ENCODE results near the gene CD28. TPM values are rescaled to one million over a fixed set of nuclear protein-coding genes. Genes with fewer than 3 reads are reported as not detected.

Gene CD28
- total RNA-seq, 2 donors from 2014 or later: 0.55 to 1.6 TPM

GRCh38 chr2:203672856-203673255, 33.6 kb upstream of the CD28 start:
- Histone ChIP-seq H3K27me3 (no peaks in the 10 kb centered on the region), H3K36me3 (no peaks in the 10 kb centered on the region), H3K27ac (no peak overlapping the region), H3K4me3 (no peak overlapping the region), H3K4me1 (no peaks in the 10 kb centered on the region), H3K9me3 (no peaks in the 10 kb centered on the region)
- DNase-seq (ENCODE audit: low spot score): no peak
- TF ChIP-seq CTCF (IDR thresholded peaks at IDR 0.05): no peak

GRCh38 chr2:203673933-203674332, 32.5 kb upstream of the CD28 start:
- Histone ChIP-seq H3K36me3 (no peaks in the 10 kb centered on the region), H3K27me3 (no peaks in the 10 kb centered on the region), H3K27ac (peak overlapping the region in 1 of 2 donors; percentile 24), H3K9me3 (no peaks in the 10 kb centered on the region), H3K4me3 (no peak overlapping the region), H3K4me1 (no peaks in the 10 kb centered on the region)
- no peak for DNase-seq (ENCODE audit: low spot score)
- TF ChIP-seq CTCF (IDR thresholded peaks at IDR 0.05): no peak

- no peak overlapping the region for H3K27ac ChIP-seq
- no peak for DNase-seq (ENCODE audit: low spot score)
- no peaks in the 10 kb centered on the region for H3K4me1 ChIP-seq
- TF ChIP-seq CTCF (IDR thresholded peaks at IDR 0.05): no peak
- no peaks in the 10 kb centered on the region for H3K36me3 ChIP-seq
- H3K27me3 ChIP-seq: no peaks in the 10 kb centered on the region
- no peak overlapping the region for H3K4me3 ChIP-seq
- no peaks in the 10 kb centered on the region for H3K9me3 ChIP-seq
Observed at GRCh38 chr2:203675086-203675485, 31.4 kb upstream of the CD28 start.

GRCh38 chr2:203678971-203679370, 27.5 kb upstream of the CD28 start:
- no peak for TF ChIP-seq CTCF (IDR thresholded peaks at IDR 0.05)
- H3K27ac ChIP-seq: no peak overlapping the region
- H3K4me3 ChIP-seq: no peak overlapping the region
- H3K36me3 ChIP-seq: no peaks in the 10 kb centered on the region
- no peaks in the 10 kb centered on the region for H3K27me3 ChIP-seq
- no peaks in the 10 kb centered on the region for H3K9me3 ChIP-seq
- peaks cover 0 to 35% of the 10 kb centered on the region in 2 donors for H3K4me1 ChIP-seq
- no peak for DNase-seq (ENCODE audit: low spot score)

- Histone ChIP-seq H3K36me3 (no peaks in the 10 kb centered on the region), H3K4me3 (no peak overlapping the region), H3K9me3 (no peaks in the 10 kb centered on the region), H3K27ac (no peak overlapping the region), H3K27me3 (no peaks in the 10 kb centered on the region), H3K4me1 (peaks cover 0 to 39% of the 10 kb centered on the region in 2 donors)
- DNase-seq (ENCODE audit: low spot score): no peak
- TF ChIP-seq CTCF (IDR thresholded peaks at IDR 0.05): no peak
Observed at GRCh38 chr2:203679401-203679800, 27.0 kb upstream of the CD28 start.

- peaks cover 0 to 63% of the 10 kb centered on the region in 2 donors for H3K4me1 ChIP-seq
- H3K9me3 ChIP-seq: no peaks in the 10 kb centered on the region
- no peak for TF ChIP-seq CTCF (IDR thresholded peaks at IDR 0.05)
- no peaks in the 10 kb centered on the region for H3K27me3 ChIP-seq
- no peak for DNase-seq (ENCODE audit: low spot score)
- H3K27ac ChIP-seq: peak overlapping the region; percentile 79 to 91
- no peak overlapping the region for H3K4me3 ChIP-seq
- H3K36me3 ChIP-seq: no peaks in the 10 kb centered on the region
Observed at GRCh38 chr2:203681978-203682377, 24.5 kb upstream of the CD28 start.
